Measurements from ENCODE around the gene C22orf39. TPM values are rescaled to one million over a fixed set of nuclear protein-coding genes. Genes with fewer than 3 reads are reported as not detected.

Gene C22orf39
- total and polyA plus RNA-seq, 10 of the 15 experiments (the other 5 are each of a cell fraction or from before 2014, with no cell fraction given) = 6.7 to 47.0 (median 26.5) TPM

GRCh38 chr22:19431649-19432132 is 15.8 kb downstream of the C22orf39 start, which contains the start of gene HIRA (continued):
- TF ChIP-seq IRF5 (IDR thresholded peaks at IDR 0.05; ENCODE audit: borderline replicate concordance) = no peak
- no peak for TF ChIP-seq BCL3 (IDR thresholded peaks at IDR 0.05; ENCODE audit: borderline replicate concordance, insufficient read depth, low read depth, low read length, poor library complexity, severe bottlenecking)
- no peak for TF ChIP-seq PAX5 (IDR thresholded peaks at IDR 0.05; ENCODE audit: borderline replicate concordance, low read depth, low read length)
- peak; percentile 77 for TF ChIP-seq ZNF24 (IDR thresholded peaks at IDR 0.05)
- TF ChIP-seq HDGF (IDR thresholded peaks at IDR 0.05) = no peak
- TF ChIP-seq USF2 (IDR thresholded peaks at IDR 0.05; ENCODE audit: borderline replicate concordance, low read depth, low read length) = no peak
- TF ChIP-seq BACH1 (IDR thresholded peaks at IDR 0.05; ENCODE audit: borderline replicate concordance) = peak; percentile 11; the same call in 1 of the 2 replicates
- TF ChIP-seq NFYB (IDR thresholded peaks at IDR 0.05; ENCODE audit: insufficient read depth, low read depth, low read length) = 0 out of 2 replicates have a peak, but pooled peaks have one; percentile 31
- TF ChIP-seq TBL1XR1 (IDR thresholded peaks at IDR 0.05; ENCODE audit: low read depth, low read length) = peak; percentile 25; the same call in 1 of the 2 replicates
- no peak for TF ChIP-seq EZH2 (IDR thresholded peaks at IDR 0.05; ENCODE audit: borderline replicate concordance, control insufficient read depth, low read depth, low read length)
- TF ChIP-seq IKZF2 (IDR thresholded peaks at IDR 0.05) = no peak
- no peak for TF ChIP-seq PRDM15 (CRISPR knock-in tag; IDR thresholded peaks at IDR 0.05)
- 0 out of 2 replicates have a peak, but pooled peaks have one; percentile 4 for TF ChIP-seq BCL11A (IDR thresholded peaks at IDR 0.05; ENCODE audit: low read depth, low read length)
- no peak for TF ChIP-seq RELB (IDR thresholded peaks at IDR 0.05; ENCODE audit: low read depth)
- no peak for TF ChIP-seq MTA2 (IDR thresholded peaks at IDR 0.05; ENCODE audit: low read depth)
- TF ChIP-seq JUND (IDR thresholded peaks at IDR 0.05; ENCODE audit: low read depth, low read length) = 0 out of 2 replicates have a peak, but pooled peaks have one; percentile 27
- 0 out of 2 replicates have a peak, but pooled peaks have one; percentile 27 for TF ChIP-seq MYB (IDR thresholded peaks at IDR 0.05; ENCODE audit: borderline replicate concordance, low read depth, low read length)
- TF ChIP-seq HSF1 (IDR thresholded peaks at IDR 0.05; ENCODE audit: low read depth, low read length) = 0 out of 2 replicates have a peak, but pooled peaks have one; percentile 20
